RWPE2 (cell line): ENCODE data around the gene ZNF296.
A peak's percentile ranks its signal among the peaks of the same experiment; 100 is the strongest.

Experiments
- ATAC-seq: fragments of 200-7000 bp; cut with Tn5 transposase; 3 replicates; pipeline ENCODE4 v1.9.1; 2021; ENCODE audit warnings: low read depth
- DNase-seq: peaks from one replicate; pipeline ENCODE4 v3.0.0-alpha.2; 2020; ENCODE audit warnings: low spot score
- H3K27ac ChIP-seq: fragments of 450-650 bp; 2 replicates; pipeline ENCODE4 v1.5.1; 2017; ENCODE audit warnings: mild to moderate bottlenecking; ENCODE audit not compliant: poor library complexity, severe bottlenecking
- H3K27me3 ChIP-seq: fragments of 250-450 bp; sonication (Bioruptor Pico); 2 replicates; pipeline ENCODE4 v1.5.1; 2021; ENCODE audit warnings: mild to moderate bottlenecking, moderate library complexity; ENCODE audit not compliant: insufficient read depth, poor library complexity, severe bottlenecking
- H3K36me3 ChIP-seq: fragments of 250-450 bp; sonication (Bioruptor Pico); 2 replicates; pipeline ENCODE4 v1.5.1; 2020; ENCODE audit warnings: low read depth, mild to moderate bottlenecking, moderate library complexity
- H3K4me1 ChIP-seq: fragments of 250-450 bp; sonication (Bioruptor Pico); 2 replicates; pipeline ENCODE4 v1.5.1; 2021; ENCODE audit warnings: mild to moderate bottlenecking, moderate library complexity; ENCODE audit not compliant: insufficient read depth, poor library complexity, severe bottlenecking
- H3K4me3 ChIP-seq: fragments of 250-450 bp; sonication (Bioruptor Pico); 2 replicates; pipeline ENCODE4 v1.5.1; 2021; ENCODE audit warnings: mild to moderate bottlenecking, moderate library complexity; ENCODE audit not compliant: severe bottlenecking
- H3K9me3 ChIP-seq: fragments of 250-450 bp; sonication (Bioruptor Pico); 2 replicates; pipeline ENCODE4 v1.5.1; 2021; ENCODE audit warnings: mild to moderate bottlenecking, moderate library complexity; ENCODE audit not compliant: severe bottlenecking
- TF ChIP-seq, protein P1 (sequence below): fragments of 450-650 bp; IDR thresholded peaks from one replicate; pipeline ENCODE4 v1.5.1; 2017; ENCODE audit warnings: mild to moderate bottlenecking, moderate library complexity; ENCODE audit not compliant: poor library complexity, severe bottlenecking

Gene ZNF296

DNA sequence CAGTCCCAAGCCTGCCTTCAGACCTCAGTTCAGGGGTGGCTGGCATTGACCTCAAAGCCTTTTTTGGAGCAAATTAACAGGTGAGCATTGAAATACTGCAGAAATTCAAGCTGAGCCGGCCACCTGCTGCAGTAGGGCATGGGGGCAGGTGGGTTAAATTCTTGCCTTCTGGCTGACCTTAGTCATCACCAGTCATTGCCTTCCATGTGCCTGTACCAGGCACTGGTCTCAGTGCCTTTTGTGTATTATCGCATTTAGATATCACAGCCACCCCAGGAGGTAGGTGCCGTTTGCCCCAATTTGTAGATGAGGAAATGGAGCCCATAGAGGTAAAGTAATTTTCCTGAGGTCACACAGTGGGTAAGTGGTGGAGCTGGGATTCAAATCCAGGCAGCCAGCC is 23.9 kb upstream of the ZNF296 start:
- no peak for ATAC-seq
- H3K9me3 ChIP-seq, result no peaks in the 10 kb centered on the region
- H3K27ac ChIP-seq, result peak overlapping the region; percentile 48
- H3K4me3 ChIP-seq, result no peak overlapping the region
- no peaks in the 10 kb centered on the region; the same call in 1 of the 2 replicates for H3K36me3 ChIP-seq
- H3K27me3 ChIP-seq, result no peaks in the 10 kb centered on the region
- peaks cover 20% of the 10 kb centered on the region for H3K4me1 ChIP-seq
- TF ChIP-seq, protein P1, sequence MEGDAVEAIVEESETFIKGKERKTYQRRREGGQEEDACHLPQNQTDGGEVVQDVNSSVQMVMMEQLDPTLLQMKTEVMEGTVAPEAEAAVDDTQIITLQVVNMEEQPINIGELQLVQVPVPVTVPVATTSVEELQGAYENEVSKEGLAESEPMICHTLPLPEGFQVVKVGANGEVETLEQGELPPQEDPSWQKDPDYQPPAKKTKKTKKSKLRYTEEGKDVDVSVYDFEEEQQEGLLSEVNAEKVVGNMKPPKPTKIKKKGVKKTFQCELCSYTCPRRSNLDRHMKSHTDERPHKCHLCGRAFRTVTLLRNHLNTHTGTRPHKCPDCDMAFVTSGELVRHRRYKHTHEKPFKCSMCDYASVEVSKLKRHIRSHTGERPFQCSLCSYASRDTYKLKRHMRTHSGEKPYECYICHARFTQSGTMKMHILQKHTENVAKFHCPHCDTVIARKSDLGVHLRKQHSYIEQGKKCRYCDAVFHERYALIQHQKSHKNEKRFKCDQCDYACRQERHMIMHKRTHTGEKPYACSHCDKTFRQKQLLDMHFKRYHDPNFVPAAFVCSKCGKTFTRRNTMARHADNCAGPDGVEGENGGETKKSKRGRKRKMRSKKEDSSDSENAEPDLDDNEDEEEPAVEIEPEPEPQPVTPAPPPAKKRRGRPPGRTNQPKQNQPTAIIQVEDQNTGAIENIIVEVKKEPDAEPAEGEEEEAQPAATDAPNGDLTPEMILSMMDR, result no peak
- no peak for DNase-seq

DNA sequence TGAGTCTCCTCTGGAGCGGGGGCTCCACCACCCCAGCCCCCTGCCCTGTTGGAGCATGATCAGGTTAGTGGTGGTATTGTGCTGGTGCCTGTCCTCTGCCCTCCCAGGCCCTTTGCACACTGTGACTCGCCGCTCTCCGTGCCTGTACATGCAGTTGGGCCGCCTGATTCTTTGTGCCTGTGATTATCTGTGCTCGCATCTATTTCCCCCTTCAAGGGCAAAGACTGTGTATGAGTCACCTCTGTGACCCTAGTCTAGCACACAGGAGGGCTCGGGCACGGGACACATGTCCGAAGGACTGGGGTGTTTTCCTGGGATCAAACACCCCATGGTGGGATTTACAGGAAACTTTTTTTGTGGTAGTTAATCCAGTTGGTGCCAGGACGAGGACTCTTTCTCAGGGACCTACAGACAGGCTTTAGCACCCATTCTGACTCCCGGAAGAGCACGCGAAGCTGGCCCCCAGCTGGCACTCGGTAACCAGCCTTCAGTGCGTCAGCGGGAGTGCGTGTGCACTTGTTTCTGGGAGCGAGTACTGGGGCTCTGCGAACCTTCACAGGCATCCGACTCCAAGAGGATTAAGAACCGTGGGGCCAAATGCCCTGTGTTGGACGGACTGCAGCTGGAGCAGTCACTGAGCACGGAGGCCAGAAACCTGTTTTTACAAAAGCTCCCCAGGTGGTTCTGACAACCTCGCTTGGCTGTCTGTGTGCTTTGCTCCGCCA is 23.4 kb upstream of the ZNF296 start:
- Histone ChIP-seq H3K27me3 (no peaks in the 10 kb centered on the region), H3K27ac (peak overlapping the region; percentile 48), H3K36me3 (no peaks in the 10 kb centered on the region; the same call in 1 of the 2 replicates), H3K9me3 (no peaks in the 10 kb centered on the region), H3K4me3 (no peak overlapping the region), H3K4me1 (peaks cover 20% of the 10 kb centered on the region)
- TF ChIP-seq, protein P1, result no peak
- ATAC-seq (no peak), DNase-seq (no peak)

DNA sequence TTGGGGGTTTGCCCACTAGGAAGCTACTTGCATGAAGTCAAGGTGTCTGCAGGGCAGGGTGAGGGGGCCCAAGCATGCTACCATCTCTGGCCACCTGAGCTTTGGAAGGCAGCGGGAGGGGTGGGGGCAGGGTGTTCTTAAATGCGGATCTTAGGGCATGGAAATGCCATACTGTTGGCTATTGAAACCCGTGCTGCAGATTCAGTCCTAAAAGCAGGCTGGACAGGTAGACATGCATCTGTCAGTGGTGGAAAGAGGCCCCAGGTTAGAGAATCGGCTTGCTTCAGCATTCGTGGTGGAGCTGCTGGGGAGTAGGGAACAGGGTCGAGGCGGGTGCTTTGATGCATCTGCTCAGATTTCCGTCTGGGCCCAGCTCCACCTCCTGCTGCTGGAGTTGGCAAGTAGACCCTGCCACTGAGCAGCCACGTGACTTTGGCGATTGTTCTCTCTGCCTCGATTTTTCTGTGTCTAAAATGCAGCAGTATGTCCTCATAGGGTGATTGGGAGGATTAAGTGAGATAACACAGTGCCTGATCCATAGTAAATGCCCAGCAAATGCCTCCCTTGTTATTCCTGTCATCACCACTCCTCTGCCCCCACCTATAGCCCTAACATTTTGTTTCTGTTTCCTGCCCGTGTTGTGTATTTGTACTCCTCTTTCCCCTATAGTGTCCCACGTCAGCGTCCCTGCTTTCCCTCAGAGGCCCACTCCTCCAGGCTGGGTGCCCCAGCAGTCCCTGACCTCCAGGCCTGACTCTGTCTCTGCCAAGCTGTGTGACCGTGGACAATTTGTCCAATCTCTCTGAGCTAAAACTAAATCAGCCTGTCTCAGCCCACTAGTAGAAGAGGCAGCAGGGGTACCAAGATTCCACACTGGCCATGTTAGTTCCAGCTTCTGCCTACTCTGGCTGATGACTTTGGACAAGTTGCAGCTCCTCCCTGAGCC is 22.5 kb upstream of the ZNF296 start:
- Histone ChIP-seq H3K4me3 (no peak overlapping the region), H3K4me1 (peaks cover 20% of the 10 kb centered on the region), H3K27me3 (no peaks in the 10 kb centered on the region), H3K36me3 (no peaks in the 10 kb centered on the region; the same call in 1 of the 2 replicates), H3K9me3 (no peaks in the 10 kb centered on the region), H3K27ac (peak overlapping the region; percentile 48)
- peak; percentile 8; the same call in 2 of the 3 replicates for ATAC-seq
- DNase-seq, result no peak
- TF ChIP-seq, protein P1, result no peak

DNA sequence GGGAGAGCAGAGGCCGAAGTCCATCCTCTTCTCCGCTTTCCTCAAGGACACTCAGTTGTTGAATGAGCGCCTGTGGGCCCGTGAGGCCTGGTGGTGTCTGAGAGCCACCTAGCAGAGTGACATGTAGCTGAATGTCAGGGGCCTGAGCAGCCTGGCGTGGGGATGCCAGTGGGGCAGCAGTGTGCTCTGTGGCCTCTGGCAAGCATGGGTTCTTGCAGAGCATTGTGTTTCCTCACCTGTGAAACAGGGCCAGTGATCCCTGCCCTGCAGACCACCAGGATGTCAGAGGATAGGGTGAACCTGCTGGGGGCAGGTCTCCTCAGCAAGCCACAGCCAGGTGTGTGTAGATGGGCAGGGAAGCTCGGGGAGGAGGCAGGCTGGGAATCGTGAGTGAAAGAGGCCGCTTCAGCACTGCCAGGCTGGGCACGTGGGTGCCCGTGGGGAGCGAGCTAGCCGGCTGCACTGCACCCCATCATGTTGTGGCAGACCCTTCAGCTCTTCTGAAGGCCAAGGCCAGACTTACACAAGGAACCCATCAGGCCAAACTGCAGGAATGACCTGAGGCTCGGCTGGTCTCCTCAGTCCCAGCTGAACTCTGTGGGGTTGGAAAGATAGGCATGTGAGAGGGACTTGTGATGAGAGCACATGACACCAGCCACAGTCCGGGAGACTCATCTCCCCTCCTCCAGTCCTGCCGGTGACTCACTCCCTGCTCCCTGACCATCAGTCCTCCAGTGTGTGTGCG is 21.7 kb upstream of the ZNF296 start:
- H3K27me3 ChIP-seq, result no peaks in the 10 kb centered on the region
- no peak for DNase-seq
- H3K9me3 ChIP-seq, result no peaks in the 10 kb centered on the region
- TF ChIP-seq, protein P1, result no peak
- peak; percentile 93 for ATAC-seq
- no peak overlapping the region for H3K4me3 ChIP-seq
- H3K4me1 ChIP-seq, result peaks cover 20% of the 10 kb centered on the region
- H3K27ac ChIP-seq, result peak overlapping the region; percentile 48
- no peaks in the 10 kb centered on the region; the same call in 1 of the 2 replicates for H3K36me3 ChIP-seq
